Keratinocyte (primary cell): ENCODE measurements around the gene GRIA3. TPM values are rescaled to one million over a fixed set of nuclear protein-coding genes. Genes with fewer than 3 reads are reported as not detected.

Source experiments
- DNase-seq: peaks from one replicate; pipeline ENCODE4 v3.0.0-alpha.2; 2011; ENCODE audit warnings: low read depth, missing footprints, low spot score
- FAIRE-seq: peaks from 2 replicates; lab custom pipeline; 2011; peaks lifted over from hg19 to GRCh38; lab: Jason Lieb, UNC
- H2AFZ ChIP-seq: 2 replicates; pipeline ENCODE4 v1.6.0; 2012; ENCODE audit warnings: low read length, control low read depth, inconsistent platforms; ENCODE audit not compliant: control insufficient read depth
- H3K27ac ChIP-seq: 2 replicates; pipeline ENCODE4 v1.5.1; 2011; ENCODE audit warnings: low read length; ENCODE audit not compliant: control insufficient read depth, insufficient read depth
- H3K27me3 ChIP-seq: 3 replicates; pipeline ENCODE4 v1.6.0; 2011; ENCODE audit warnings: low read length; ENCODE audit not compliant: control insufficient read depth, insufficient read depth; ENCODE audit errors: extremely low read depth
- H3K36me3 ChIP-seq, 2 experiments: 2 replicates in 1 of 2; 3 replicates in 1 of 2; pipeline ENCODE4 v1.5.1; 2011; ENCODE audit warnings: low read length in 2 of 2, mild to moderate bottlenecking in 1 of 2; ENCODE audit not compliant: control insufficient read depth in 2 of 2, insufficient read depth in 2 of 2; ENCODE audit errors: extremely low read depth in 1 of 2
- H3K4me1 ChIP-seq: 3 replicates; pipeline ENCODE4 v1.5.1; 2011; ENCODE audit warnings: low read length; ENCODE audit not compliant: control insufficient read depth, insufficient read depth; ENCODE audit errors: extremely low read depth
- H3K4me2 ChIP-seq: 3 replicates; pipeline ENCODE4 v1.6.0; 2011; ENCODE audit warnings: low read depth, low read length; ENCODE audit not compliant: control insufficient read depth, insufficient read depth; ENCODE audit errors: extremely low read depth
- H3K4me3 ChIP-seq, 3 experiments: fragments of 200-600 bp in 1 of 3; sonication (generic) in 1 of 3; 2 replicates in 2 of 3; 3 replicates in 1 of 3; pipeline ENCODE4 v1.5.1; 2011 to 2016; ENCODE audit warnings: low read length in 3 of 3, mild to moderate bottlenecking in 3 of 3, control low read depth in 2 of 3, inconsistent platforms in 1 of 3, low read depth in 1 of 3, mixed read lengths in 1 of 3, mixed run types in 1 of 3, moderate library complexity in 1 of 3; ENCODE audit not compliant: control insufficient read depth in 2 of 3, insufficient read depth in 2 of 3; ENCODE audit errors: extremely low read depth in 1 of 3
- H3K79me2 ChIP-seq: 2 replicates; pipeline ENCODE4 v1.6.0; 2012; ENCODE audit warnings: low read length; ENCODE audit not compliant: control insufficient read depth, insufficient read depth
- H3K9ac ChIP-seq: 3 replicates; pipeline ENCODE4 v1.6.0; 2011; ENCODE audit warnings: low read length; ENCODE audit not compliant: control insufficient read depth, insufficient read depth; ENCODE audit errors: extremely low read depth
- H3K9me1 ChIP-seq: 3 replicates; pipeline ENCODE4 v1.6.0; 2011; ENCODE audit warnings: low read length; ENCODE audit not compliant: control insufficient read depth, insufficient read depth; ENCODE audit errors: extremely low read depth
- H3K9me3 ChIP-seq: 2 replicates; pipeline ENCODE4 v1.5.1; 2012; ENCODE audit warnings: low read depth, low read length; ENCODE audit not compliant: control insufficient read depth
- H4K20me1 ChIP-seq: 3 replicates; pipeline ENCODE4 v1.6.0; 2011; ENCODE audit warnings: low read length; ENCODE audit not compliant: control insufficient read depth, insufficient read depth; ENCODE audit errors: extremely low read depth
- EZH2 ChIP-seq: IDR thresholded peaks from one replicate; pipeline ENCODE4 v1.6.1; 2012; ENCODE audit warnings: inconsistent platforms, mild to moderate bottlenecking, low read length, moderate library complexity
- dilution Hi-C: fragments of 300-500 bp; cut with MboI; formaldehyde crosslinking; loops from one replicate; pipeline ENCODE4 v1.7.0; 2020; ENCODE audit warnings: low sequenced_read_pairs; ENCODE audit not compliant: extremely low pct_ligation_motif_present
- polyA plus RNA-seq, 5 experiments: library from polyadenylated mRNA; depleted of rRNA in 3 of 5; stranded (reverse) in 3 of 5; stranded (forward) in 1 of 5; unstranded in 1 of 5; fragments of >200 nt; gene quantifications; 1 replicate in 1 of 5; 2 replicates in 3 of 5; 3 replicates in 1 of 5; pipeline versions ENCODE4 v1.2.1 to v1.2.3, GENCODE V29; 2011 to 2012; ENCODE audit warnings: missing spikeins in 2 of 5, low read depth in 1 of 5, low replicate concordance in 1 of 5
- TF ChIP-seq, protein P1 (sequence below), 3 experiments: IDR thresholded peaks in 1 of 3; conservative IDR thresholded peaks in 1 of 3; optimal IDR thresholded peaks in 1 of 3; 2 replicates in 2 of 3; 3 replicates in 1 of 3; pipeline versions ENCODE3 to v1.5.1; 2011; ENCODE audit warnings: low read length in 3 of 3, mild to moderate bottlenecking in 3 of 3, moderate library complexity in 2 of 3, control low read depth in 1 of 3, inconsistent platforms in 1 of 3; ENCODE audit not compliant: insufficient read depth in 2 of 3; ENCODE audit errors: extremely low read depth in 1 of 3

Gene GRIA3
- polyA plus RNA-seq, 1 donor (not counting 4 experiments of a cell fraction or from before 2014, with no cell fraction given), result not detected

DNA sequence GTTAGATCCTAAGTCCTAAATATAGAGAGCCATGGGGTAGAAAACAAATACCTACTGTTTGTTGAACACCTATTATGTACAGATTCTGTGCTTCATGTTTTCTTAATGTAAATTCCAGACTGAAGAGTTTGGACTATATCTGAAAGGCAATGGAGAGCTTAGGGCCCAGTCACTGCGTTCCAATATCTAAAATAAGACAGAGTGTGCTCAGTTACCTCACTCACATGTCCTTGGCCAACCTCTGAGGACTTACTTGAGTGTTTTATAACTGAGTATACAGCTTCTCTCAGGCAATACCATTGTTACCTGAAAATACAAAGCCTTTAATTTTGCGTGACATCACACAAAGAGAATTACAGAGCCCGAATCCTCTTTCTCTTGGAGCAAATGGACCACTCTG, 53.2 kb downstream of the GRIA3 start:
- TF ChIP-seq EZH2, result no peak
- TF ChIP-seq, protein P1, sequence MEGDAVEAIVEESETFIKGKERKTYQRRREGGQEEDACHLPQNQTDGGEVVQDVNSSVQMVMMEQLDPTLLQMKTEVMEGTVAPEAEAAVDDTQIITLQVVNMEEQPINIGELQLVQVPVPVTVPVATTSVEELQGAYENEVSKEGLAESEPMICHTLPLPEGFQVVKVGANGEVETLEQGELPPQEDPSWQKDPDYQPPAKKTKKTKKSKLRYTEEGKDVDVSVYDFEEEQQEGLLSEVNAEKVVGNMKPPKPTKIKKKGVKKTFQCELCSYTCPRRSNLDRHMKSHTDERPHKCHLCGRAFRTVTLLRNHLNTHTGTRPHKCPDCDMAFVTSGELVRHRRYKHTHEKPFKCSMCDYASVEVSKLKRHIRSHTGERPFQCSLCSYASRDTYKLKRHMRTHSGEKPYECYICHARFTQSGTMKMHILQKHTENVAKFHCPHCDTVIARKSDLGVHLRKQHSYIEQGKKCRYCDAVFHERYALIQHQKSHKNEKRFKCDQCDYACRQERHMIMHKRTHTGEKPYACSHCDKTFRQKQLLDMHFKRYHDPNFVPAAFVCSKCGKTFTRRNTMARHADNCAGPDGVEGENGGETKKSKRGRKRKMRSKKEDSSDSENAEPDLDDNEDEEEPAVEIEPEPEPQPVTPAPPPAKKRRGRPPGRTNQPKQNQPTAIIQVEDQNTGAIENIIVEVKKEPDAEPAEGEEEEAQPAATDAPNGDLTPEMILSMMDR (optimal IDR thresholded peaks at IDR 0.05 in 1 of 3, IDR thresholded peaks at IDR 0.05 in 1 of 3, conservative IDR thresholded peaks at IDR 0.05 in 1 of 3; ENCODE audit: extremely low read depth in 1 of 3, insufficient read depth in 2 of 3, low read length in 3 of 3), result no peak
- no peak for DNase-seq
- FAIRE-seq, result no peak
- H3K27me3 ChIP-seq, result no peaks in the 10 kb centered on the region
- no peak overlapping the region for H2AFZ ChIP-seq
- no peaks in the 10 kb centered on the region for H3K9me3 ChIP-seq
- H3K4me2 ChIP-seq, result no peak overlapping the region
- dilution Hi-C loops, result no loop called here
- no peaks in the 10 kb centered on the region for H3K36me3 ChIP-seq
- H3K27ac ChIP-seq, result no peak overlapping the region
- no peaks in the 10 kb centered on the region for H3K4me1 ChIP-seq
- no peaks in the 10 kb centered on the region for H3K79me2 ChIP-seq
- H3K9ac ChIP-seq, result no peak overlapping the region
- no peaks in the 10 kb centered on the region for H3K9me1 ChIP-seq
- H3K4me3 ChIP-seq, result no peak overlapping the region
- H4K20me1 ChIP-seq, result no peaks in the 10 kb centered on the region

GRCh38 chrX:123254457-123254856, 70.4 kb downstream of the GRIA3 start:
- FAIRE-seq, result no peak
- Histone ChIP-seq H3K9me3 (no peaks in the 10 kb centered on the region), H3K79me2 (no peaks in the 10 kb centered on the region)

More at GRCh38 chrX:123254457-123254856, 70.4 kb downstream of the GRIA3 start:
- no peak for TF ChIP-seq EZH2
- TF ChIP-seq, protein P1 (optimal IDR thresholded peaks at IDR 0.05 in 1 of 3, IDR thresholded peaks at IDR 0.05 in 1 of 3, conservative IDR thresholded peaks at IDR 0.05 in 1 of 3; ENCODE audit: extremely low read depth in 1 of 3, insufficient read depth in 2 of 3, low read length in 3 of 3), result no peak
- Histone ChIP-seq H3K9ac (no peak overlapping the region), H3K4me2 (no peak overlapping the region), H3K4me3 (no peak overlapping the region), H4K20me1 (no peaks in the 10 kb centered on the region), H3K36me3 (no peaks in the 10 kb centered on the region), H3K4me1 (no peaks in the 10 kb centered on the region), H2AFZ (no peak overlapping the region), H3K9me1 (no peaks in the 10 kb centered on the region), H3K27me3 (no peaks in the 10 kb centered on the region), H3K27ac (no peak overlapping the region)
- dilution Hi-C loops, result no loop called here
- DNase-seq, result no peak
